Ovary (tissue), 9 donors: ENCODE data around the gene LCE1A. TPM values are rescaled to one million over a fixed set of nuclear protein-coding genes. Genes with fewer than 3 reads are reported as not detected.

Experiments used
- DNase-seq, 5 donors: peaks; one replicate each; pipeline ENCODE4 v3.0.0-alpha.2; 2019 to 2020
- H3K27ac ChIP-seq, 2 donors: fragments of 200-600 bp; one replicate each; pipeline versions ENCODE4 v1.5.1 to v1.8.0; 2019 to 2022
- H3K27me3 ChIP-seq: fragments of 200-600 bp; one replicate; pipeline ENCODE4 v1.8.0; 2022
- H3K36me3 ChIP-seq: fragments of 200-600 bp; sonication (generic); one replicate; pipeline ENCODE4 v1.5.1; 2019
- H3K4me1 ChIP-seq: one replicate; pipeline ENCODE4 v1.8.1; 2013; ENCODE audit warnings: mild to moderate bottlenecking, moderate library complexity; ENCODE audit not compliant: insufficient read depth
- H3K4me3 ChIP-seq: fragments of 200-600 bp; sonication (generic); one replicate; pipeline ENCODE4 v1.5.1; 2017
- H3K9me3 ChIP-seq, 2 donors: fragments of 200-600 bp in 1 of 2; sonication (generic) in 1 of 2; one replicate each; pipeline versions ENCODE4 v1.5.1 to v1.8.1; 2013 to 2019; ENCODE audit warnings: mild to moderate bottlenecking in 1 of 2, moderate library complexity in 1 of 2
- EP300 ChIP-seq: sonication (generic); formaldehyde crosslinking; IDR thresholded peaks from one replicate; pipeline ENCODE4 v1.6.1; 2017; ENCODE audit warnings: antibody characterized with exemption
- POLR2A ChIP-seq: fragments of 450-650 bp; IDR thresholded peaks from one replicate; pipeline ENCODE4 v1.6.1; 2017; ENCODE audit warnings: antibody characterized with exemption, mild to moderate bottlenecking, moderate library complexity
- WGBS, 3 donors: extraction: QIAGEN DNeasy Blood & Tissue Kit in 1 of 3; methylation state at CpG; one replicate each; pipeline versions ENCODE4 v1.1.5 to v1.1.7; 2013 to 2017; 5-methylcytosine and 5-hydroxymethylcytosine counted together
- intact Hi-C, 4 donors: fragments of 100-400 bp; cut with DNase I; formaldehyde crosslinking; loops; one replicate each; pipeline versions ENCODE4 v1.11.0 to v1.15.1; 2022 to 2023
- polyA plus RNA-seq, 2 donors: library from polyadenylated mRNA; stranded (reverse); fragments of 200-250 nt in 1 of 2; fragments of 350-450 nt in 1 of 2; fragmentation: Illumina TruSeq in 1 of 2; extraction: RNeasy Lipid Tissue Mini Kit (QIAGEN cat#74804) in 1 of 2; gene quantifications; one replicate each; pipeline ENCODE4 v1.2.3, GENCODE V29; 2013 to 2014
- total RNA-seq, 7 donors: library from RNA; depleted of rRNA in 2 of 7; stranded (reverse); fragments of >200 nt in 2 of 7; fragmentation: NEBNext Ultra II Directional in 3 of 7; extraction: Animal tissue kit (Norgen Biotek cat#: 25700) in 3 of 7; gene quantifications; one replicate each; pipeline versions ENCODE4 v1.1.0 to v1.2.4, GENCODE V29; 2016 to 2023
- TF ChIP-seq, protein P1 (sequence below), 3 donors: fragments of 450-650 bp in 2 of 3; fragments of 200-600 bp in 1 of 3; IDR thresholded peaks; one replicate each; pipeline versions ENCODE4 v1.5.1 to v1.8.0; 2016 to 2022; ENCODE audit warnings: antibody characterized with exemption in 3 of 3, mild to moderate bottlenecking in 1 of 3
- donor health status: DM: no; HTN: no; CAD: no; lungs with moderate emphysema.
- donor health status: DM: no; HTN: no; CAD: no.
- donor health status: Bipolar disorder and iron deficiency.
- donor health status: DM: yes; HTN: yes; CAD: no.
- donor health status: DM: no; HTN: no; CAD: no.
- donor health status: DM: yes; HTN: yes; CAD: no.

Gene LCE1A
- total and polyA plus RNA-seq, 9 donors = not detected

DNA sequence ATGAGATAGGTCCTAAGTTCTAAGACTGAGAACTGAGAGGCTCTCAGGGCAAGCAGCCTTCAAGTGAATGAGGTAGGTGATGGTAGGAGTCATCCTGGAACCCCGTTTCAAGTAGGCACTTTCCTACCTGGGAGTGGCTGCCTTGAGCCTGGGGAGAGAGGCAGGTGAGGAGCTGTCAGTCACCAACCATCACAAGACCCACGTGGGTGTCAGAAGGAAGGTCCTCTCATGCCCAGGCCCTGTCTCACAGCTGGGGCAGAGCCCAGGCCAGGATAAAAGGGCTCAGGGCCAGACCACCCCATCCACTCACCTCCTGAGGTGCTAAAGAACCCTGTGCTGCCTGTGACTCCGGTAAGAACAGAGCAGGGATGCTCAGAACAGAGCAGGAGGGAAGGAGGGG, 30.9 kb upstream of the LCE1A start, which contains the start of gene LCE1D:
Gene LCE1D (plus strand): TSS at position 301 of the 400 bp plus-strand sequence. CDS start 1,074 bp downstream, outside the sequence.
- no peak for DNase-seq
- no peak within 1 kb of the TSS for H3K4me3 ChIP-seq
- no peaks in the 10 kb centered on the region for H3K36me3 ChIP-seq
- H3K9me3 ChIP-seq = no peaks in the 10 kb centered on the region
- TF ChIP-seq EP300 (no peak), POLR2A (no peak)
- TF ChIP-seq, protein P1, sequence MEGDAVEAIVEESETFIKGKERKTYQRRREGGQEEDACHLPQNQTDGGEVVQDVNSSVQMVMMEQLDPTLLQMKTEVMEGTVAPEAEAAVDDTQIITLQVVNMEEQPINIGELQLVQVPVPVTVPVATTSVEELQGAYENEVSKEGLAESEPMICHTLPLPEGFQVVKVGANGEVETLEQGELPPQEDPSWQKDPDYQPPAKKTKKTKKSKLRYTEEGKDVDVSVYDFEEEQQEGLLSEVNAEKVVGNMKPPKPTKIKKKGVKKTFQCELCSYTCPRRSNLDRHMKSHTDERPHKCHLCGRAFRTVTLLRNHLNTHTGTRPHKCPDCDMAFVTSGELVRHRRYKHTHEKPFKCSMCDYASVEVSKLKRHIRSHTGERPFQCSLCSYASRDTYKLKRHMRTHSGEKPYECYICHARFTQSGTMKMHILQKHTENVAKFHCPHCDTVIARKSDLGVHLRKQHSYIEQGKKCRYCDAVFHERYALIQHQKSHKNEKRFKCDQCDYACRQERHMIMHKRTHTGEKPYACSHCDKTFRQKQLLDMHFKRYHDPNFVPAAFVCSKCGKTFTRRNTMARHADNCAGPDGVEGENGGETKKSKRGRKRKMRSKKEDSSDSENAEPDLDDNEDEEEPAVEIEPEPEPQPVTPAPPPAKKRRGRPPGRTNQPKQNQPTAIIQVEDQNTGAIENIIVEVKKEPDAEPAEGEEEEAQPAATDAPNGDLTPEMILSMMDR (IDR thresholded peaks at IDR 0.05) = no peak
- H3K4me1 ChIP-seq = no peaks in the 10 kb centered on the region
- intact Hi-C loops = no loop called here
- 60 to 68% (median 61%) methylated on average over 3 of the region's 3 CpGs for WGBS, 3 donors
- no peaks in the 10 kb centered on the region for H3K27me3 ChIP-seq
- H3K27ac ChIP-seq = no peak within 1 kb of the TSS

DNA sequence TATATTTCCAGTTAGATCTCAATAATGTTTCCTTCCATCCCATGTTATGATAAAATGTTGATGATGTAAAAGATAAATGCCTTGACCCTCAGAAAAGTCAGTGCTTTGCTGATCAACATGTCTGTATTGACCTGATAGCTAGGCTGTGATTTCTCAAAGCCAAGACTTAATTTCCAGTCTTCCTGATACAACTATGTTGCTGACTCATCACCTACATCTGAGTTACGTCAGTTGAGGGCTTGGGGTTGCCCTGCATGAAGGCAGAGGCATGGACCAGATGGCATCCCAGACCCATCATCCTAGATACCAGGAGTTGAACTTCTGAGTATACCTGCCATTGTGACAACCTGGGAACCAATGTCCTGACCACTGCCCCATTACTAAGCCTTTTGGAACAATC, 25.9 kb upstream of the LCE1A start:
- intact Hi-C loops = no loop called here
- no peak for DNase-seq
- TF ChIP-seq EP300 = no peak
- TF ChIP-seq POLR2A = no peak
- TF ChIP-seq, protein P1 (IDR thresholded peaks at IDR 0.05) = no peak

DNA sequence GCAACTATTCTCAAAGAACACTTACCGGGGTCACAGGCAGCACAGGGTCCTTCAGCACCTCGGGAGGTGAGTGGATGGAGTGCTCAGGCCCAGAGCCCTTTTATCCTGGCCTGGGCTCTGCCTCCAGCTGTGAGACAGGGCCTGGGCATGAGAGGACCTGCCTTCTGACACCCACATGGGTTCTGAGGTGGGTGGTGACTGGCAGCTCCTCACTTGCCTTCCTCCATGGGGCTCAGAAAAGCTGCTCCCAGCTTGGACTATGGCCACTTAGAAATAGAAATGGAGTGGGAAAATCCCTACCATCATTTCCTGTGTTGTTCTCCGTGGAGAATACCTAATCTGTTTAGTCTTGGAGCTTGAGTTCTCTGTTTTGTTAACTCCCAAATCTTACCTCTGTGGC, 20.7 kb upstream of the LCE1A start, which contains the start of gene LCE1C:
Gene LCE1C (minus strand): TSS at position 76 of the 400 bp plus-strand sequence. CDS start 1,173 bp downstream, outside the sequence.
- Histone ChIP-seq H3K4me3 (no peak within 1 kb of the TSS), H3K9me3 (no peaks in the 10 kb centered on the region), H3K27me3 (no peaks in the 10 kb centered on the region), H3K4me1 (no peaks in the 10 kb centered on the region), H3K27ac (no peak within 1 kb of the TSS), H3K36me3 (no peaks in the 10 kb centered on the region)
- TF ChIP-seq, protein P1 (IDR thresholded peaks at IDR 0.05) = no peak
- TF ChIP-seq EP300 (no peak), POLR2A (no peak)
- WGBS, 3 donors = 50 to 69% (median 60%) methylated on average over 3 of the region's 3 CpGs
- no peak for DNase-seq
- intact Hi-C loops = no loop called here

More for the DNA sequence above, 25.9 kb upstream of the LCE1A start:
- Histone ChIP-seq H3K4me3 (no peak overlapping the region), H3K4me1 (no peaks in the 10 kb centered on the region), H3K27ac (no peak overlapping the region), H3K9me3 (no peaks in the 10 kb centered on the region), H3K27me3 (no peaks in the 10 kb centered on the region), H3K36me3 (no peaks in the 10 kb centered on the region)
- WGBS, 3 donors = 47 to 81% (median 61%) methylated on average over 1 of the region's 1 CpG

DNA sequence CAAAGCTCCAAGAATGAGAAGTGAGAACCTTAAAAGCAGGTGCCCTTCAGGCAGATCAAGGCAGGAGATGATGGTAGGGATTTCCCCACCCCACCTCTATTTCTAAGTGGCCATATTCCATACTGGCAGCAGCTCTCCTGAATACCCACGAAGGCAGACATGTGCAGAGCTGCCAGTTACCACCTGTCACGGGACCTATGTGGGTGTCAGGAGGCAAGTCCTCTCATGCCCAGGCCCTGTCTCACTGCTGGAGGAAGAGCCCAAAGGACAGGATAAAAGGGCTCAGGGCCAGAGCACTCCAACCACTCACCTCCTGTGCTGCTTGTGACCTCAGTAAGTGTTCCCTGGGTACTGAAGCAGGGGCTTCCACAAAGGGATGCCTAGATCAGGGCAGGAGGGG, 16.2 kb upstream of the LCE1A start:
- no peaks in the 10 kb centered on the region for H3K9me3 ChIP-seq
- no peak overlapping the region for H3K4me3 ChIP-seq
- intact Hi-C loops = no loop called here
- WGBS, 3 donors = 85 to 88% (median 88%) methylated on average over 2 of the region's 2 CpGs
- no peaks in the 10 kb centered on the region for H3K36me3 ChIP-seq
- no peak overlapping the region for H3K27ac ChIP-seq
- no peak for DNase-seq
- no peaks in the 10 kb centered on the region for H3K27me3 ChIP-seq
- no peaks in the 10 kb centered on the region for H3K4me1 ChIP-seq
- TF ChIP-seq EP300 = no peak
- TF ChIP-seq POLR2A = no peak
- TF ChIP-seq, protein P1 (IDR thresholded peaks at IDR 0.05) = no peak
